ENCODE data around the gene HYAL1. TPM values are rescaled to one million over a fixed set of nuclear protein-coding genes. Genes with fewer than 3 reads are reported as not detected.

Gene HYAL1
- total RNA-seq, 4 donors from 2014 or later = 16.5 to 26.5 (median 20.8) TPM

GRCh38 chr3:50350213-50350526 is 46.8 kb upstream of the HYAL1 start:
- TF ChIP-seq POLR2A (IDR thresholded peaks at IDR 0.05) (no peak), CTCF (IDR thresholded peaks at IDR 0.05) (no peak), EP300 (IDR thresholded peaks at IDR 0.05) (no peak)
- no peaks in the 10 kb centered on the region for H3K27me3 ChIP-seq
- no peaks in the 10 kb centered on the region for H3K9me3 ChIP-seq
- no peak for DNase-seq (ENCODE audit: low spot score in 2 of 2)
- H3K36me3 ChIP-seq = peaks cover 0 to 48% (median 10%) of the 10 kb centered on the region in 3 donors
- 1 to 2% methylated on average over 7 of the region's 7 CpGs for WGBS, 2 donors
- H3K4me1 ChIP-seq = peaks cover 0 to 77% (median 22%) of the 10 kb centered on the region in 4 donors
- peak overlapping the region; percentile 49 to 87 (median 75) for H3K4me3 ChIP-seq
- peak overlapping the region; percentile 74 to 96 (median 88) for H3K27ac ChIP-seq

DNA sequence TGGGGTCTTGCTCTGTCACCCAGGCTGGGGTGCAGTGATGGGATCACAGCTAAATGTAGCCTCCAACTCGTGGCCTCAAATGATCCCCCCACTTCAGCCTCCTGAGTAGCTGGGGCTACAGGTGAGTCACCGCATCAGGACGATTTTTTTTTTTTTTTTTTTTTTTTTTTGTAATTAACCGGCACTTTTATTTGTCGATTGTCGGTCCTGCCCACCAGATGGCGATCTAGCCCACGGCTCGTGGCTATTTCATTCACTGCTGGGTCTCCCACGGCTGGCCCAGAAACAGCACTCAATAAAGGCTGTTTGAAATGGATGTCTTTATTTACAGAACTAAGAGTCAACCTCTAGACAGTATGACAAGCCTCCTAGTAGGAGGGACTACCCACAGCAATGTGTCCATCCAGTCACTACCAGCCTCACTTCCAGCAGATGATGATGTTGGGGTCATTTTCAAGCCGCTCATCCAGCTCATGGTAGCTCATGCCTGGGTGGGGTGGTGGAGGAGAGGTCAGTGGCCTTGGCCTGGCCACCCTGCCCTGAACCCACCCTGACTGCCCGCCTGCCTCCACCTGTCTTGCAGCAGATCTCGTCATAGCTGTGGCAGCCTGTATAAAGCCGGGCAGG is 43.9 kb upstream of the HYAL1 start:
- TF ChIP-seq CTCF (IDR thresholded peaks at IDR 0.05) = peak; percentile 48 to 63 (median 52)
- no peak for TF ChIP-seq EP300 (IDR thresholded peaks at IDR 0.05)
- Histone ChIP-seq H3K27me3 (no peaks in the 10 kb centered on the region), H3K4me1 (peaks cover 0 to 59% (median 22%) of the 10 kb centered on the region in 4 donors), H3K4me3 (no peak overlapping the region), H3K27ac (peak overlapping the region in 1 of 4 donors; percentile 2), H3K9me3 (no peaks in the 10 kb centered on the region), H3K36me3 (peaks cover 0 to 22% (median 0%) of the 10 kb centered on the region in 3 donors)
- WGBS, 2 donors = 10 to 21% methylated on average over 11 to 14 of the region's 14 CpGs
- DNase-seq (ENCODE audit: low spot score in 2 of 2) = peak in 1 of 2 donors; percentile 62

DNA sequence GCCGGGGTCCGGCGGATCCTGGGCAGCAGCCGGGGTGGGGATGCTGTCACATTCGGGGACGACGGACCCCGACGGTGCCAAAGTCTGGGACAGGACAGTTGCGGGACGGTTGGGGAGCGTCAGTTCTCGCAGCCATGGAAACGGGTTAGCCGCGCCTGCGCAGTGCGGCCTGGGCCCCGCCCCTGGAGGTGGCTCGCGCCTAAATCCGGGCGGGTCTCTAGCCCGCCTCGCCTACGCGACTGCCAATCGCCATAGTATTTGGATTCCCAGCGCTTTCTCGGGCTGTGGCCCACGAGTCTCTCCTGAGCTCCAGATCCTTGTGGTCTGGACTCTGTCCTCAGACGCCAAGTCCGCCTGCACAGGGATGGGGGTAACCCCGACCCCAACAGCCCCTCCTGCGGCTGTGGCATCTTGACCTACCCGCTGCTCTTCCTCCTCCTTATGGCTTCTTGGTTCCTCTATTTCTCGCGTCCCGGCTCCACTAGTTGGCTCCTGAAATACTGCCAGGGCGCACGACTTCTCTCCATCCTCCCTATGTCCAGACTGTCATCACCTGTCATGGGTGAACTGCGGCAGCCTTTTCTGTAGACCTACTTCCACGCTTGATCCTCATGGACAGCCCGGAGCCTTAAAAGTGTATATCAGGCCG is 42.3 kb upstream of the HYAL1 start, which contains the start of gene ZMYND10:
Gene ZMYND10 (minus strand): TSS at position 147 of the 649 bp plus-strand sequence. CDS start 153 bp downstream, outside the sequence.
- H3K4me3 ChIP-seq = peak within 1 kb of the TSS; percentile 12 to 48 (median 38)
- no peak for TF ChIP-seq CTCF (IDR thresholded peaks at IDR 0.05)
- no peak for TF ChIP-seq POLR2A (IDR thresholded peaks at IDR 0.05)
- TF ChIP-seq EP300 (IDR thresholded peaks at IDR 0.05) = no peak
- peak within 1 kb of the TSS in 1 of 4 donors; percentile 21 for H3K27ac ChIP-seq
- WGBS, 2 donors = 10 to 17% methylated on average over 27 to 43 of the region's 45 CpGs
- H3K27me3 ChIP-seq = no peaks in the 10 kb centered on the region
- peaks cover 0 to 22% (median 0%) of the 10 kb centered on the region in 3 donors for H3K36me3 ChIP-seq
- H3K9me3 ChIP-seq = no peaks in the 10 kb centered on the region
- no peak for DNase-seq (ENCODE audit: low spot score in 2 of 2)
- peaks cover 0 to 64% (median 21%) of the 10 kb centered on the region in 4 donors for H3K4me1 ChIP-seq

DNA sequence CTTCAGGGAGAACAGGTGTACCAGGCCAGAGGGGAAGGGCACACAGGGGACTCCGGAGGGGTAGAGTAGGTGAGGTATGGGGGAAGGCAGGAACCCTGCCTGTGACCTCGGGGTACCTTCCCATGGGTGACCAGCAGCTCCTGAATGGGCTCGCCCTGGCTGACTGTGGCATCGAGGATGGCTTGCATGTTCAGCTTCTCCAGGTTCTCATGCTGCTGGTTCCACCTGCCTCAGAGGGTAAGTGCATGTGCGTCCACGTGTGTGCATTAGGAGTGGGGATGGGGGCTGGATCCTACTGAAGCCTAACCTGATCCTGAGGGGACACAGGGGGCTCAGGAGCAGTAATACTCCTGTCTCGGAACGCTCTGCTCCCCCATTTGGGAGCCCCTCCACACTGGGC is 41.6 kb upstream of the HYAL1 start:
- no peak for DNase-seq (ENCODE audit: low spot score in 2 of 2)
- WGBS, 2 donors = 68 to 77% methylated on average over 8 of the region's 8 CpGs
- Histone ChIP-seq H3K4me3 (peak overlapping the region in 1 of 4 donors; percentile 48), H3K27me3 (no peaks in the 10 kb centered on the region), H3K9me3 (no peaks in the 10 kb centered on the region), H3K4me1 (peaks cover 0 to 67% (median 19%) of the 10 kb centered on the region in 4 donors), H3K27ac (peak overlapping the region in 1 of 4 donors; percentile 21), H3K36me3 (peaks cover 0 to 22% (median 0%) of the 10 kb centered on the region in 3 donors)
- TF ChIP-seq POLR2A (IDR thresholded peaks at IDR 0.05) (no peak), EP300 (IDR thresholded peaks at IDR 0.05) (no peak), CTCF (IDR thresholded peaks at IDR 0.05) (no peak)

Data from tibial nerve (tissue), 4 donors.